H1 (cell line): ENCODE data around the gene TBX4. TPM values are rescaled to one million over a fixed set of nuclear protein-coding genes. Genes with fewer than 3 reads are reported as not detected.
A peak's percentile ranks its signal among the peaks of the same experiment; 100 is the strongest.

Experiments
- CEBPB ChIP-seq: IDR thresholded peaks from 2 replicates; pipeline ENCODE4 v1.6.1; 2012; ENCODE audit warnings: low read depth, low read length
- CHD7 ChIP-seq: fragments of 300-600 bp; sonication (generic); IDR thresholded peaks from 2 replicates; pipeline ENCODE4 v1.7.1; 2012; ENCODE audit warnings: low read length, moderate library complexity, mild to moderate bottlenecking, inconsistent platforms; ENCODE audit not compliant: insufficient replicate concordance
- EGR1 ChIP-seq: IDR thresholded peaks from 2 replicates; pipeline ENCODE4 v1.6.1; 2011; ENCODE audit warnings: low read depth, low read length, borderline replicate concordance
- GTF2F1 ChIP-seq: IDR thresholded peaks from 2 replicates; pipeline ENCODE4 v1.6.1; 2012; ENCODE audit warnings: low read depth, low read length, improper control_type of control experiment, borderline replicate concordance
- POU5F1 ChIP-seq: IDR thresholded peaks from 2 replicates; pipeline ENCODE4 v1.6.1; 2011; ENCODE audit warnings: low read depth, mild to moderate bottlenecking, low read length, moderate library complexity
- RAD21 ChIP-seq, 2 experiments: IDR thresholded peaks in 1 of 2; conservative IDR thresholded peaks in 1 of 2; 2 replicates each; pipeline ENCODE4 v1.6.1; 2011; ENCODE audit warnings: low read depth in 2 of 2, low read length in 2 of 2, improper control_type of control experiment in 1 of 2, inconsistent platforms in 1 of 2, mild to moderate bottlenecking in 1 of 2, moderate library complexity in 1 of 2
- RFX5 ChIP-seq: IDR thresholded peaks from 2 replicates; pipeline ENCODE4 v1.6.1; 2011; ENCODE audit warnings: low read depth, low read length, improper control_type of control experiment, borderline replicate concordance
- RNF2 ChIP-seq: fragments of 200-900, 300-1000 bp; sonication (generic); IDR thresholded peaks from 2 replicates; pipeline ENCODE4 v1.7.1; 2016; ENCODE audit warnings: borderline replicate concordance, low read depth, mild to moderate bottlenecking, antibody characterized with exemption, low read length; ENCODE audit not compliant: poor library complexity, severe bottlenecking; ENCODE audit errors: missing control alignments
- ZNF274 ChIP-seq: IDR thresholded peaks from 2 replicates; pipeline ENCODE4 v1.7.0; 2012; ENCODE audit warnings: low read length, borderline replicate concordance; ENCODE audit errors: extremely low read depth
- polyA plus RNA-seq, 7 experiments: library from polyadenylated mRNA; depleted of rRNA in 3 of 7; stranded (reverse) in 5 of 7; unstranded in 2 of 7; fragments of >200 nt in 5 of 7; fragments of 200-250 nt in 2 of 7; gene quantifications; 1 replicate in 5 of 7; 2 replicates in 1 of 7; 4 replicates in 1 of 7; pipeline versions ENCODE4 v1.2.1 to v1.2.3, GENCODE V29; 2011 to 2013; ENCODE audit warnings: missing spikeins in 2 of 7, mixed read lengths in 2 of 7
- total RNA-seq: library from RNA; stranded (reverse); fragmentation: NEBNext Ultra II Directional; extraction: Animal tissue kit (Norgen Biotek cat#: 25700); gene quantifications from 2 replicates; pipeline ENCODE4 v1.2.1, GENCODE V29; 2021

The TBX4 gene
- total and polyA plus RNA-seq, 2 of the 8 experiments (the other 6 are each of a cell fraction or from before 2014, with no cell fraction given), result 0.02 TPM; not detected in 1

DNA sequence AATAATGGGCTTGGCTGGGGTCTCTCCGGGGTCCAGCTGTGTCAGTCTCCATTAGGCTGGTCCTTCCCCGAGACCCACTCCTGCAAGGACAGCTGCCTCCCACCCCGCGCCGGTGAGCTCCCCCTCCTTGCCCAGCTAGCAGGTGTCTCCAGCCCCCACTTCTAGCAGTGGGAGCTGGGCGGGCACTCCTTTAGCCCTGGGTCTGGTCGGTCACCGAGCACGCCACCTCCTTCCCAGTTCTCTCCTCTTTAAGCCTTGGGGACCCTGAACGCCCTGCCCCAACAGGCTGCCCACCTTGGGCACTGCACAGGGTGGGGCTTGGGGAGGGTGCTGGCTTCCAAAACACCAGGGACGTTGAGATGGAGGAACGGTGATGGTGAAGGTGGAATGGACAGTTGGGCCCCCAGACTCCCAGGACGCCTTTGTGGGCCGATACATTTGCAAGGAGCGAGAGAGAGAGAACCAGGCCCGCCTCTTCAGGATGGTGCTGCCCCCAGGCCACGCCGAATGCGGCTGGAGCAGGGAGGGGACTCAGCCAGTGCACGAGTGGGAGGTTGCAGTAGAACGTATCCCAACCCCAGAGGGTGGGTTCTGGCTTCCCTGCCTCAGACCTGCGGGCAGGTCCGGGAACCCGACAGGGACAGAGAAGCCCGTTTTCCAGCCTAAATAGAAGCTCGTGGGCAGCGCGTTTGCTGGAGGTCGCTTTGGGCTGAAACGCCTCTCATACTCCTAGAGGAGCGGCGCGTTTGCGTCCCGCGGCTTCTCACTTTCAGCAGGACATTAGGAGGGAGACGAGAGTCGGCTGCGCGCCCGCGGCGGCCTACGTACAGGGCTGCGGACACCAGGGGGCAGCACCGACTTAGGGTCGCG, 41.8 kb upstream of the TBX4 start (continued):
- TF ChIP-seq CHD7 (no peak), RNF2 (peak; percentile 81), CEBPB (no peak), RAD21 (IDR thresholded peaks at IDR 0.05 in 1 of 2, conservative IDR thresholded peaks at IDR 0.05 in 1 of 2; ENCODE audit: low read depth in 2 of 2, low read length in 2 of 2) (peak; percentile 35 to 55; a peak in 3 of 4 replicates), POU5F1 (no peak), ZNF274 (no peak), GTF2F1 (no peak), EGR1 (no peak), RFX5 (no peak)
